Measurements from ENCODE around the gene ATP7B.

The ATP7B gene

GRCh38 chr13:51960766-51961165 lies 50.5 kb downstream of the ATP7B start:
- ChIA-PET POLR2A (no interaction called here), CTCF (no interaction called here)
- no peak for TF ChIP-seq SP1 (IDR thresholded peaks at IDR 0.05)
- no peak for TF ChIP-seq SUZ12 (IDR thresholded peaks at IDR 0.05)
- no peak for TF ChIP-seq FOXK2 (IDR thresholded peaks at IDR 0.05)
- no peak for TF ChIP-seq TARDBP (IDR thresholded peaks at IDR 0.05)
- no peak for TF ChIP-seq NFRKB (IDR thresholded peaks at IDR 0.05)
- TF ChIP-seq FOXM1 (IDR thresholded peaks at IDR 0.05; ENCODE audit: borderline replicate concordance): no peak
- no peak for DNase-seq (ENCODE audit: extremely low spot score)

- TF ChIP-seq HDGF (IDR thresholded peaks at IDR 0.05; ENCODE audit: borderline replicate concordance) (no peak), ELF4 (IDR thresholded peaks at IDR 0.05) (no peak), FOXM1 (IDR thresholded peaks at IDR 0.05; ENCODE audit: borderline replicate concordance) (no peak), FOXA1 (IDR thresholded peaks at IDR 0.05) (no peak), CTBP1 (IDR thresholded peaks at IDR 0.05; ENCODE audit: borderline replicate concordance) (no peak), ZNF384 (IDR thresholded peaks at IDR 0.05) (no peak), PKNOX1 (IDR thresholded peaks at IDR 0.05) (no peak), LEF1 (IDR thresholded peaks at IDR 0.05; ENCODE audit: borderline replicate concordance) (no peak), ARNT (IDR thresholded peaks at IDR 0.05) (no peak), FOXK2 (IDR thresholded peaks at IDR 0.05) (no peak), SP1 (IDR thresholded peaks at IDR 0.05) (no peak), NFRKB (IDR thresholded peaks at IDR 0.05) (no peak)
- DNase-seq (ENCODE audit: extremely low spot score): no peak
- ChIA-PET POLR2A (no interaction called here), CTCF (interaction anchor here (0.7 kb wide), 1 partner anchor 837 kb away, joined by 3 read pairs; no protein-coding TSS in a partner anchor)
Observed at GRCh38 chr13:51959773-51960172, 51.5 kb downstream of the ATP7B start.

- CTCF ChIA-PET: no interaction called here
- POLR2A ChIA-PET: no interaction called here
- DNase-seq (ENCODE audit: extremely low spot score): no peak
- TF ChIP-seq FOXA1 (IDR thresholded peaks at IDR 0.05) (no peak), SP1 (IDR thresholded peaks at IDR 0.05) (no peak), LEF1 (IDR thresholded peaks at IDR 0.05; ENCODE audit: borderline replicate concordance) (no peak)
Observed at GRCh38 chr13:51958217-51958547, 53.1 kb downstream of the ATP7B start.

GRCh38 chr13:51957377-51958216 lies 53.7 kb downstream of the ATP7B start:
- no peak for DNase-seq (ENCODE audit: extremely low spot score)
- TF ChIP-seq TARDBP (IDR thresholded peaks at IDR 0.05): no peak
- no peak for TF ChIP-seq PKNOX1 (IDR thresholded peaks at IDR 0.05)
- TF ChIP-seq CTBP1 (IDR thresholded peaks at IDR 0.05; ENCODE audit: borderline replicate concordance): no peak
- no peak for TF ChIP-seq LEF1 (IDR thresholded peaks at IDR 0.05; ENCODE audit: borderline replicate concordance)
- POLR2A ChIA-PET: no interaction called here
- CTCF ChIA-PET: no interaction called here

GRCh38 chr13:51956717-51957116 lies 54.5 kb downstream of the ATP7B start:
- no peak for DNase-seq (ENCODE audit: extremely low spot score)
- CTCF ChIA-PET: no interaction called here
- TF ChIP-seq SUZ12 (IDR thresholded peaks at IDR 0.05) (no peak), CTBP1 (IDR thresholded peaks at IDR 0.05; ENCODE audit: borderline replicate concordance) (no peak), FOXM1 (IDR thresholded peaks at IDR 0.05; ENCODE audit: borderline replicate concordance) (no peak), PKNOX1 (IDR thresholded peaks at IDR 0.05) (no peak), ZNF384 (IDR thresholded peaks at IDR 0.05) (no peak), BHLHE40 (IDR thresholded peaks at IDR 0.05; ENCODE audit: borderline replicate concordance) (no peak), SP1 (IDR thresholded peaks at IDR 0.05) (no peak), ELF4 (IDR thresholded peaks at IDR 0.05) (no peak)
- POLR2A ChIA-PET: no interaction called here

- ChIA-PET POLR2A (no interaction called here), CTCF (no interaction called here)
- no peak for DNase-seq (ENCODE audit: extremely low spot score)
- TF ChIP-seq NFRKB (IDR thresholded peaks at IDR 0.05) (no peak), BHLHE40 (IDR thresholded peaks at IDR 0.05; ENCODE audit: borderline replicate concordance) (no peak), ELF4 (IDR thresholded peaks at IDR 0.05) (no peak), FOXK2 (IDR thresholded peaks at IDR 0.05) (no peak), FOXA1 (IDR thresholded peaks at IDR 0.05) (no peak), ARNT (IDR thresholded peaks at IDR 0.05) (no peak), PKNOX1 (IDR thresholded peaks at IDR 0.05) (no peak), SP1 (IDR thresholded peaks at IDR 0.05) (no peak), FOXM1 (IDR thresholded peaks at IDR 0.05; ENCODE audit: borderline replicate concordance) (no peak), SUZ12 (IDR thresholded peaks at IDR 0.05) (no peak), L3MBTL2 (conservative IDR thresholded peaks at IDR 0.05) (no peak), HDGF (IDR thresholded peaks at IDR 0.05; ENCODE audit: borderline replicate concordance) (no peak), CTBP1 (IDR thresholded peaks at IDR 0.05; ENCODE audit: borderline replicate concordance) (no peak)
Observed at GRCh38 chr13:51955816-51956603, 55.2 kb downstream of the ATP7B start.

All from HEK293T (cell line).